Gastrocnemius medialis (tissue), 4 donors: ENCODE data around the gene MCCC2. TPM values are rescaled to one million over a fixed set of nuclear protein-coding genes. Genes with fewer than 3 reads are reported as not detected.

ENCODE experiments used
- ATAC-seq, 2 donors: fragments of 150-250 bp; one replicate each; pipeline ENCODE4 v1.9.1; 2016
- DNase-seq, 2 donors: peaks; one replicate each; pipeline ENCODE4 v3.0.0-alpha.2; 2019
- H3K27ac ChIP-seq, 4 donors: fragments of 200-600 bp; sonication (generic); 1 replicate in 1 of 4; 2 replicates in 3 of 4; pipeline ENCODE4 v1.5.1; 2016 to 2018; ENCODE audit warnings: mild to moderate bottlenecking in 2 of 4, moderate library complexity in 1 of 4
- H3K27me3 ChIP-seq, 3 donors: fragments of 200-600 bp; sonication (generic) in 2 of 3; 1 replicate in 1 of 3; 2 replicates in 2 of 3; pipeline versions ENCODE4 v1.5.1 to v1.6.0; 2016 to 2019; ENCODE audit warnings: mild to moderate bottlenecking in 1 of 3, moderate library complexity in 1 of 3
- H3K36me3 ChIP-seq, 2 donors: fragments of 200-600 bp; sonication (generic) in 1 of 2; one replicate each; pipeline ENCODE4 v1.5.1; 2017 to 2018
- H3K4me1 ChIP-seq, 2 donors: fragments of 200-600 bp; sonication (generic) in 1 of 2; one replicate each; pipeline ENCODE4 v1.5.1; 2016 to 2017; ENCODE audit warnings: mild to moderate bottlenecking in 2 of 2
- H3K4me3 ChIP-seq, 4 donors: fragments of 200-600 bp; sonication (generic) in 3 of 4; 1 replicate in 1 of 4; 2 replicates in 3 of 4; pipeline ENCODE4 v1.5.1; 2016 to 2019; ENCODE audit warnings: mild to moderate bottlenecking in 2 of 4
- H3K9me3 ChIP-seq, 3 donors: fragments of 200-600 bp; sonication (generic) in 2 of 3; 1 replicate in 1 of 3; 2 replicates in 2 of 3; pipeline ENCODE4 v1.5.1; 2016 to 2019
- POLR2A ChIP-seq, 2 donors: fragments of 450-650 bp; IDR thresholded peaks; one replicate each; pipeline ENCODE4 v1.6.1; 2017; ENCODE audit warnings: antibody characterized with exemption in 2 of 2, mild to moderate bottlenecking in 2 of 2, moderate library complexity in 2 of 2
- in situ Hi-C, 4 donors: fragments of 200-750 bp; cut with MboI; loops; one replicate each; pipeline versions ENCODE4 v1.15.0 to v1.8.0; 2017; ENCODE audit warnings: low sequenced_read_pairs in 4 of 4
- intact Hi-C: fragments of 100-400 bp; cut with DNase I; formaldehyde crosslinking; loops from one replicate; pipeline ENCODE4 v1.15.1; 2023; ENCODE audit warnings: low total_unique reads
- total RNA-seq, 4 donors: library from RNA; depleted of rRNA; stranded (reverse); fragments of >200 nt; gene quantifications; one replicate each; pipeline versions ENCODE4 v1.1.0 to v1.2.3, GENCODE V29; 2016
- TF ChIP-seq, protein P1 (sequence below), 5 experiments: fragments of 450-650 bp in 3 of 5; fragments of 200-600 bp in 2 of 5; sonication (generic) in 2 of 5; IDR thresholded peaks in 4 of 5; conservative IDR thresholded peaks in 1 of 5; 1 replicate in 4 of 5; 2 replicates in 1 of 5; pipeline ENCODE4 v1.5.1; 2016 to 2019; ENCODE audit warnings: antibody characterized with exemption in 5 of 5, mild to moderate bottlenecking in 3 of 5, moderate library complexity in 3 of 5

The MCCC2 gene
- total RNA-seq, 4 donors from 2014 or later, result 41.4 to 51.4 (median 46.9) TPM

DNA sequence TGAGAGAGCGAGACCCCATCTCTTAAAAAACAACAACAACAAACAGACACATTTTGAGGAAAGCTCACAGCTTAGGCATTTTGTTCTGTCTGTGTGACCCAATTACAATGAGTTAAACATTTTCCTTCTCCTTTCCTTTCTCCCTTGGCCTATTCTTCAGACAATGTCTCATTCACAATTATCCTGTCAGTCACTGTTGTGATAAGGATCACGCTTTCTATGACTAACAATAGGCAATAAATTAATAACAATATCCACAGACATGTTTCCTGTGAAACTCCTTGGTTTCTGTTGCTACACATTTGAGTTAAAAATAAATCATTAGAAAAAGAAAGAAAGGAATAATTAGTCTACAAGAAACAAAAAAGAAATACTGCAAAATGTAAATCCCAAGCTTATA is 112.1 kb downstream of the MCCC2 start:
- no peaks in the 10 kb centered on the region for H3K9me3 ChIP-seq
- H3K27ac ChIP-seq, result no peak overlapping the region
- H3K27me3 ChIP-seq, result peaks cover 0 to 2% (median 0%) of the 10 kb centered on the region in 3 donors
- DNase-seq (no peak), ATAC-seq (no peak)
- TF ChIP-seq POLR2A (IDR thresholded peaks at IDR 0.05), result no peak
- TF ChIP-seq, protein P1, sequence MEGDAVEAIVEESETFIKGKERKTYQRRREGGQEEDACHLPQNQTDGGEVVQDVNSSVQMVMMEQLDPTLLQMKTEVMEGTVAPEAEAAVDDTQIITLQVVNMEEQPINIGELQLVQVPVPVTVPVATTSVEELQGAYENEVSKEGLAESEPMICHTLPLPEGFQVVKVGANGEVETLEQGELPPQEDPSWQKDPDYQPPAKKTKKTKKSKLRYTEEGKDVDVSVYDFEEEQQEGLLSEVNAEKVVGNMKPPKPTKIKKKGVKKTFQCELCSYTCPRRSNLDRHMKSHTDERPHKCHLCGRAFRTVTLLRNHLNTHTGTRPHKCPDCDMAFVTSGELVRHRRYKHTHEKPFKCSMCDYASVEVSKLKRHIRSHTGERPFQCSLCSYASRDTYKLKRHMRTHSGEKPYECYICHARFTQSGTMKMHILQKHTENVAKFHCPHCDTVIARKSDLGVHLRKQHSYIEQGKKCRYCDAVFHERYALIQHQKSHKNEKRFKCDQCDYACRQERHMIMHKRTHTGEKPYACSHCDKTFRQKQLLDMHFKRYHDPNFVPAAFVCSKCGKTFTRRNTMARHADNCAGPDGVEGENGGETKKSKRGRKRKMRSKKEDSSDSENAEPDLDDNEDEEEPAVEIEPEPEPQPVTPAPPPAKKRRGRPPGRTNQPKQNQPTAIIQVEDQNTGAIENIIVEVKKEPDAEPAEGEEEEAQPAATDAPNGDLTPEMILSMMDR (IDR thresholded peaks at IDR 0.05 in 4 of 5, conservative IDR thresholded peaks at IDR 0.05 in 1 of 5), result no peak
- no peaks in the 10 kb centered on the region for H3K4me1 ChIP-seq
- intact Hi-C loops, result no loop called here
- in situ Hi-C loops, result no loop called here
- no peaks in the 10 kb centered on the region for H3K36me3 ChIP-seq
- H3K4me3 ChIP-seq, result no peak overlapping the region

DNA sequence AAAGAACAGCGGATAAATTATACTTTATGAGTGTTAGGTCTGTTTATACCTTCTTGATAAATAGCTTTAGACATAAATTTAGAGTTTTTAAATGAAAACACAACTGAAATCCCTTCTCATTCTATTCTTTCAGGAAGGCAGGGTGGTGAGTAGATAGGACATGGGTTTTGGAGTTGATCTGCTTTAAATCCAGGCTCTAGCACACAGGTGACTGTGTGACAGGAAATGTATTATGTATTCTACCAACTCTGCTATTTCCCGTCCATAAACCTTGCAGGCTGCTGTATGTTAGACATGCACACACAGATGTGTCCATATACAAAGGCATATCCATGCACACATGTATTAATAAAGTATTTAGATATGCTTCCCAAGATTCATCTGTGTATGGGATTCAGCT is 112.6 kb downstream of the MCCC2 start:
- H3K4me1 ChIP-seq, result no peaks in the 10 kb centered on the region
- TF ChIP-seq, protein P1 (IDR thresholded peaks at IDR 0.05 in 4 of 5, conservative IDR thresholded peaks at IDR 0.05 in 1 of 5), result no peak
- no peak overlapping the region for H3K4me3 ChIP-seq
- H3K27ac ChIP-seq, result no peak overlapping the region
- H3K36me3 ChIP-seq, result no peaks in the 10 kb centered on the region
- no peak for ATAC-seq
- H3K9me3 ChIP-seq, result no peaks in the 10 kb centered on the region
- no peak for DNase-seq
- in situ Hi-C loops, result no loop called here
- intact Hi-C loops, result no loop called here
- H3K27me3 ChIP-seq, result peaks cover 0 to 2% (median 0%) of the 10 kb centered on the region in 3 donors

DNA sequence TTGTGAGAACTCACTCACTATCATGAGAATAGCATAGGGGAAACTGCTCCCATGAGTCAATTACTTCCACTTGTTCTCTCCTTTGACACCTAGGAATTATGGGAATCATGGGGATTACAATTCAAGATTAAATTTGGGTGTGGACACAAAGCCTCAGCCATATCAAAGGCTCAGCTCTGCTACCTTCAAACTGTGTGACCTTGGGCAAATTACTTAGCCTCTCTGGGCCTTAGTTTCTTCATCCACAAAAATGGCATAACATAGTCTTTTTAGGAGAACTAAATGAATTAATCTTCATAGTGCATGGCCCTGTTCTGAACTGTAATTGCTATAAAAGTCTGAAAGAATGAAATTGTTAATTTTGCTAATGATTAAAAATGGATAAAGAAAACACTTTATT is 113.7 kb downstream of the MCCC2 start:
- Histone ChIP-seq H3K9me3 (no peaks in the 10 kb centered on the region), H3K4me3 (no peak overlapping the region), H3K27me3 (peaks cover 0 to 2% (median 0%) of the 10 kb centered on the region in 3 donors), H3K27ac (no peak overlapping the region), H3K4me1 (no peaks in the 10 kb centered on the region), H3K36me3 (no peaks in the 10 kb centered on the region)
- DNase-seq (no peak), ATAC-seq (no peak)
- in situ Hi-C loops, result no loop called here
- intact Hi-C loops, result no loop called here
- TF ChIP-seq, protein P1 (IDR thresholded peaks at IDR 0.05 in 4 of 5, conservative IDR thresholded peaks at IDR 0.05 in 1 of 5), result no peak
- no peak for TF ChIP-seq POLR2A (IDR thresholded peaks at IDR 0.05)

DNA sequence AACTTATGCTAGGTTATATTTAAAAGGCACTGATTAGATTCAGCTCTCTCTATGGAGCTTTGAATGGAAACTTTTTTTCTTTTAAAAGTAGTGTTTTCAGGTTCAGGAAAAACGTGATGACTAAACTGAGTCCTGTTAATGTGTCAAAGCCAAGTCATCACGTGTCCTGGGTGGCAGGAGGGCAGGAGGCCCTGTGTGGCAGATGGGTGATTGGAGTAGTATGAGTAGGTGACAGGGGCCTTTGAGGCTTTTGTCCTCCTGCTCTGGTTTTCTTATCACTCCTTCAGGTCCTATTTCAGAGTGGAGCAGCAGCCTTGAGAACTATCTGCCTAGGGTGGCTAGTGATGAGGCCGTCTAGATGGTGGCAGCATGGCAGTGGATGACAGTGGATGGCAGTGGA is 114.3 kb downstream of the MCCC2 start:
- Histone ChIP-seq H3K36me3 (no peaks in the 10 kb centered on the region), H3K4me3 (no peak overlapping the region), H3K4me1 (no peaks in the 10 kb centered on the region), H3K27ac (no peak overlapping the region), H3K9me3 (no peaks in the 10 kb centered on the region), H3K27me3 (peaks cover 0 to 2% (median 0%) of the 10 kb centered on the region in 3 donors)
- in situ Hi-C loops (no loop called here), intact Hi-C loops (no loop called here)
- ATAC-seq, result no peak
- DNase-seq, result no peak
- TF ChIP-seq POLR2A (IDR thresholded peaks at IDR 0.05), result no peak
- TF ChIP-seq, protein P1 (IDR thresholded peaks at IDR 0.05 in 4 of 5, conservative IDR thresholded peaks at IDR 0.05 in 1 of 5), result no peak

DNA sequence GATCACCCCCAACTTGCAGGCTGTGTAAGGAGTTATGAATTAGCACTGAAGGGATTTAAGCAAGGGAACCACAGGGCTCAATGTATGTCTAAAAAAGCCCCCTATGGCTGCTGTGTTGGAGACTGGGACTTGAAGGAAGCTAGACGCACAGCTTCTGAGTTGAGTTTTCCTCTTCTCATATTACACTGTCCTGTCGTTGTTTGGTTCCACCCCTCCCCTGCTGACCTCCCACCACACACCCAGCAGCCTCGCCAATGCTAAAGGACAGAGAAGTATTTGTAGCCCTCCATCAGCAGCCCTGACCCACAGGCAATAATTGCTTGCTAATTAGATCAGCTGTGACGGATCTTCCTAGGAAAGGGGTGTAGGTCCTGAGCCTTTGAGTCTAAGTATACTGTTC is 116.8 kb downstream of the MCCC2 start:
- Histone ChIP-seq H3K4me1 (no peaks in the 10 kb centered on the region), H3K36me3 (no peaks in the 10 kb centered on the region), H3K27me3 (peaks cover 0 to 2% (median 0%) of the 10 kb centered on the region in 3 donors), H3K9me3 (no peaks in the 10 kb centered on the region), H3K4me3 (no peak overlapping the region), H3K27ac (no peak overlapping the region)
- in situ Hi-C loops (no loop called here), intact Hi-C loops (no loop called here)
- no peak for TF ChIP-seq POLR2A (IDR thresholded peaks at IDR 0.05)
- TF ChIP-seq, protein P1 (IDR thresholded peaks at IDR 0.05 in 4 of 5, conservative IDR thresholded peaks at IDR 0.05 in 1 of 5), result no peak
- DNase-seq, result no peak
- no peak for ATAC-seq
